HG02981 (cell line): Measurements from ENCODE around the gene D2HGDH.
"Not testable (repeated sequence)": the region's sequence is repeated elsewhere in the genome, so short reads cannot be mapped to it uniquely, and the experiment has no call there.

Experiments
- ATAC-seq: cut with Tn5 transposase; IDR thresholded peaks from one replicate; pipeline ENCODE4 v1.9.1; 2021; ENCODE audit warnings: mild to moderate bottlenecking, moderate library complexity; ENCODE audit not compliant: unreplicated experiment

The D2HGDH gene

DNA sequence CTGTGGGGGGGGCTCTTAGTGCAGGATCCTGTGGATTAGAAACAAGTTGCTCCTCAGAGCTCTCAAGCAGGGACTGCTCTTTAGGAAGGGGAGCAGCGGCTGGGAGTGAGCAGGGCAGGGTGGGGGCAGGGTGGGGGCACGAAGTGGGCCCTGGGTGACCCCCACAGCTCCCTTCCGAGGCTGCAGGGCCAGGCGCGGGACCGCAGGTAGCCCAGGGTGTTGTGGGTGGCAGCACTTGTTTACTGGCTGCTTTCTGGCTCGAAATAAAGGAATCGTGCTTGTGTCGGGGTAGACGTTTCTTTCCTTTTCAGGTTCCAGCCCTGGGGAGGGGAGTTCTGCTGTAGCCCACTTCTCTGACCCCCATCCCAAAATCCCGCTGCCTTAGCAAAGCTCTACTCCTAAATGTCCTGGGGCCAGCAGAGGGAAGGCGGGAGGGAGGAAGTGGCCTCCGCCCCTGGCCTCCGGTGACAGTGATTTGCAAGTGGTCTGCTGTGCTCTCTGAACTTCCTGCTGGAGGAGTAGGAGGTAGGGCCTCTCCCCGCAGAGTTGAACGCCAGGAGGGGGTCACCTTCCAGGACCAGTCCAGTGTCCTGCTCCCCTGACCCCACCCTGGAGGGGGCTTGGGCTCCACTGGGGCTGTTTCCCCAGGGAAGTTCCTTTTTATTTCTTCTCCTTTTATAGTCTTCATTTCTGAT, 82.8 kb downstream of the D2HGDH start:
- ATAC-seq, result no peak

DNA sequence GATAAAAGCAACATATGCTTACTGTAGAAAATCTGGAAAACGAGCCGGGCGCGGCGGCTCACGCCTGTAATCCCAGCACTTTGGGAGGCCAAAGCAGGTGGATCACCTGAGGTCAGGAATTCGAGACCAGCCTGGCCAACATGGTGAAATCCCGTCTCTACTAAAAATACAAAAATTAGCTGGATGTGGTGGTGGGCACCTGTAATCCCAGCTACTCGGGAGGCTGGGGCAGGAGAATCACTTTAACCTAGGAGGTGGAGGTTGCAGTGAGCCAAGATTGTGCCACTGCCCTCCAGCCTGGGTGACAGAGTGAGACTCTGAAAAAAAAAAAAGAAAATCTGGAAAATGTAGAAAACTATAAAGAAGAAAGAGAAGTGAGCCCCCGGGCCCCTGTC, 83.4 kb downstream of the D2HGDH start:
- ATAC-seq, result not testable (repeated sequence)
